Measurements from ENCODE around the gene IFT172. TPM values are rescaled to one million over a fixed set of nuclear protein-coding genes. Genes with fewer than 3 reads are reported as not detected.
"Not testable (repeated sequence)": the region's sequence is repeated elsewhere in the genome, so short reads cannot be mapped to it uniquely, and the experiment has no call there.

Gene IFT172, protein sequence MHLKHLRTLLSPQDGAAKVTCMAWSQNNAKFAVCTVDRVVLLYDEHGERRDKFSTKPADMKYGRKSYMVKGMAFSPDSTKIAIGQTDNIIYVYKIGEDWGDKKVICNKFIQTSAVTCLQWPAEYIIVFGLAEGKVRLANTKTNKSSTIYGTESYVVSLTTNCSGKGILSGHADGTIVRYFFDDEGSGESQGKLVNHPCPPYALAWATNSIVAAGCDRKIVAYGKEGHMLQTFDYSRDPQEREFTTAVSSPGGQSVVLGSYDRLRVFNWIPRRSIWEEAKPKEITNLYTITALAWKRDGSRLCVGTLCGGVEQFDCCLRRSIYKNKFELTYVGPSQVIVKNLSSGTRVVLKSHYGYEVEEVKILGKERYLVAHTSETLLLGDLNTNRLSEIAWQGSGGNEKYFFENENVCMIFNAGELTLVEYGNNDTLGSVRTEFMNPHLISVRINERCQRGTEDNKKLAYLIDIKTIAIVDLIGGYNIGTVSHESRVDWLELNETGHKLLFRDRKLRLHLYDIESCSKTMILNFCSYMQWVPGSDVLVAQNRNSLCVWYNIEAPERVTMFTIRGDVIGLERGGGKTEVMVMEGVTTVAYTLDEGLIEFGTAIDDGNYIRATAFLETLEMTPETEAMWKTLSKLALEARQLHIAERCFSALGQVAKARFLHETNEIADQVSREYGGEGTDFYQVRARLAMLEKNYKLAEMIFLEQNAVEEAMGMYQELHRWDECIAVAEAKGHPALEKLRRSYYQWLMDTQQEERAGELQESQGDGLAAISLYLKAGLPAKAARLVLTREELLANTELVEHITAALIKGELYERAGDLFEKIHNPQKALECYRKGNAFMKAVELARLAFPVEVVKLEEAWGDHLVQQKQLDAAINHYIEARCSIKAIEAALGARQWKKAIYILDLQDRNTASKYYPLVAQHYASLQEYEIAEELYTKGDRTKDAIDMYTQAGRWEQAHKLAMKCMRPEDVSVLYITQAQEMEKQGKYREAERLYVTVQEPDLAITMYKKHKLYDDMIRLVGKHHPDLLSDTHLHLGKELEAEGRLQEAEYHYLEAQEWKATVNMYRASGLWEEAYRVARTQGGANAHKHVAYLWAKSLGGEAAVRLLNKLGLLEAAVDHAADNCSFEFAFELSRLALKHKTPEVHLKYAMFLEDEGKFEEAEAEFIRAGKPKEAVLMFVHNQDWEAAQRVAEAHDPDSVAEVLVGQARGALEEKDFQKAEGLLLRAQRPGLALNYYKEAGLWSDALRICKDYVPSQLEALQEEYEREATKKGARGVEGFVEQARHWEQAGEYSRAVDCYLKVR (N-terminal part only)
- total RNA-seq (10 to 100 TPM; 35.0 to 48.4 TPM), polyA plus RNA-seq (ENCODE audit: insufficient read length in 2 of 2) (10 to 100 TPM; 40.1 to 68.0 TPM)
- long read RNA-seq, donor 1, partial matches to known transcripts: 9 of 9 reads
- long read RNA-seq, donor 1, other reads (novel, unspliced or antisense): 0 of 9 reads
- long read RNA-seq, donor 2: 0 reads
- long read RNA-seq, donor 3, full-length matches to known transcripts: 1 of 1 reads
- long read RNA-seq, donor 3, partial matches to known transcripts: 0 of 1 reads
- long read RNA-seq, donor 3, other reads (novel, unspliced or antisense): 0 of 1 reads
- long read RNA-seq, donor 4: 0 reads

DNA sequence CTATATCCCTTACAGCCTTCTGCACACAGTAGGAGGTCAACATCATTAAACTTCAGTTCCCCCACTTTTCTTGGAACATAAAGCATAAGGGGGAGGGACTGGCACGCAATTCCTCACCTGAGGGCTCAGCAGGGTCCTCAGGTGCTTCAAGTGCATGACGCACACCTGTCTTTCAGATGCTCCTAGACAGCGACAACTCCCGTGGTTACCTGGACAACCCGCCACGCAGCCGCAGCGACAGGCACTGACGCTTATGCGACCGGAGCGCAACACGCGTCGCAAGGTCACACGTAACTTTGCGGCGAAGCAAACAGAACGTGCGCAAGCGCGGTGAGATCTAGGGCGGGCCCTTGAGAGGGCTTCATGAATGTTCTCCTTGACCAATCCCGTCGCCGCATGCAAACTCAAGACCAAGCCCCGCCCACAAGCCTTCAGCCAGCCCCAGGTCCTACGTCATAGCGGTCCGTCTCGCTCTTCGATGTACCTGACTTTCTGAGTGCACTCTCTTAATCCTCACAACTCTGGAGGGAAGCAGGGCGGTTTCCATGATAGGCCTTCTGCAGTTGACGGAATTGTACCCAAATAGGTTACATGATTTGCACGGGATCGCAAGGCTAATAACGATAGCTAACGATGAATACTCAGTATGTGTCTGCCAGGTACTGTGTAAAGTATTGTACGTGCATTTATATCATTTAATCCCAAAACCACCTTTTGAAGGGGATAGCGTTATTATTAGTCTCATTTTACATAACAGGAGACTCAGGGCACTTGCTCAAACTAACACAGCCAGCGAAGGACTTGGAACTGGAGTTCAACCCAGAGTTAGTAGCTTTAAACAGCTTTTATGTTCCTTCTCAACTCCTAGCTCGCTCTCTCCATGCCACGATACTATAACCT is at the start of gene IFT172:
Gene IFT172, minus strand, starts transcription at position 246 of the 900 bp plus-strand sequence. Its CDS starts 90 bp downstream, at position 156.
- peak within 1 kb of the TSS; percentile 54 for H3K27ac ChIP-seq (ENCODE audit: low read depth, low read length)
- no peaks in the 10 kb centered on the region for H3K9me3 ChIP-seq (ENCODE audit: control insufficient read depth, insufficient read depth, low read length)
- WGBS (ENCODE audit: insufficient coverage): 3% methylated on average over 34 of the region's 43 CpGs
- peaks cover 22% of the 10 kb centered on the region for H3K36me3 ChIP-seq (ENCODE audit: control insufficient read depth, insufficient read depth, low read length)
- peak within 1 kb of the TSS; percentile 87 for H3K4me3 ChIP-seq (ENCODE audit: low read depth, low read length)
- peaks cover 16% of the 10 kb centered on the region for H3K4me1 ChIP-seq (ENCODE audit: control insufficient read depth, insufficient read depth, low read length)
- H3K27me3 ChIP-seq (ENCODE audit: control insufficient read depth, insufficient read depth, low read length): no peaks in the 10 kb centered on the region
- peak; percentile 92 to 100 (median 97) for DNase-seq (ENCODE audit: low read depth in 4 of 6, low spot score in 6 of 6)

GRCh38 chr2:27538839-27539450 is 49.4 kb upstream of the IFT172 start:
- H3K4me3 ChIP-seq (ENCODE audit: low read depth, low read length); H3K9me3 ChIP-seq (ENCODE audit: control insufficient read depth, insufficient read depth, low read length); H3K36me3 ChIP-seq (ENCODE audit: control insufficient read depth, insufficient read depth, low read length); H3K27me3 ChIP-seq (ENCODE audit: control insufficient read depth, insufficient read depth, low read length); H3K4me1 ChIP-seq (ENCODE audit: control insufficient read depth, insufficient read depth, low read length); H3K27ac ChIP-seq (ENCODE audit: low read depth, low read length); DNase-seq (ENCODE audit: low read depth in 4 of 6, low spot score in 6 of 6): not testable (repeated sequence)
- no CpG with 5 or more reads among the region's 6 CpGs for WGBS (ENCODE audit: insufficient coverage)

DNA sequence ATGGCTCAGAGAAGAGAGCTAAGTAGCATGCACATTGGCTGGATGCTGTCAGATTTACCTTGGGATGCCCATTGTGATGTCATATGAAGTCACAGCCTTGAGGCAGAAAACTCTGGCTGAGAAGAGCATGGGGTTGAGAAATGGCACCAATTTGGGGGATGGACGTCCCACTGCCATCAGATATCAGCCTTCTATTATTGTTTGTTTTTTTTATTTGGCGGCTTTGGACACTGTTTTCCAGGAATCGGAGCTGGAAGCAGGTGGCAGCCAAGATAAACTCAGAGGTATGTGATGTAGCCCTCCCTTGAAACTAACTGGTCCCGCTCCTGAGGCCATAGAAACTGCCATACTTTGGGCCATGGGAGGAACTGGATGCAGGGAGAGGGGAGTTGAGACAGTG is 47.7 kb upstream of the IFT172 start:
- H3K4me1 ChIP-seq (ENCODE audit: control insufficient read depth, insufficient read depth, low read length): no peaks in the 10 kb centered on the region
- H3K27ac ChIP-seq (ENCODE audit: low read depth, low read length): no peak overlapping the region
- H3K4me3 ChIP-seq (ENCODE audit: low read depth, low read length): no peak overlapping the region
- H3K36me3 ChIP-seq (ENCODE audit: control insufficient read depth, insufficient read depth, low read length): no peaks in the 10 kb centered on the region
- DNase-seq (ENCODE audit: low read depth in 4 of 6, low spot score in 6 of 6): no peak
- peaks cover 2% of the 10 kb centered on the region for H3K27me3 ChIP-seq (ENCODE audit: control insufficient read depth, insufficient read depth, low read length)
- 94% methylated on average over 2 of the region's 4 CpGs for WGBS (ENCODE audit: insufficient coverage)
- H3K9me3 ChIP-seq (ENCODE audit: control insufficient read depth, insufficient read depth, low read length): no peaks in the 10 kb centered on the region

DNA sequence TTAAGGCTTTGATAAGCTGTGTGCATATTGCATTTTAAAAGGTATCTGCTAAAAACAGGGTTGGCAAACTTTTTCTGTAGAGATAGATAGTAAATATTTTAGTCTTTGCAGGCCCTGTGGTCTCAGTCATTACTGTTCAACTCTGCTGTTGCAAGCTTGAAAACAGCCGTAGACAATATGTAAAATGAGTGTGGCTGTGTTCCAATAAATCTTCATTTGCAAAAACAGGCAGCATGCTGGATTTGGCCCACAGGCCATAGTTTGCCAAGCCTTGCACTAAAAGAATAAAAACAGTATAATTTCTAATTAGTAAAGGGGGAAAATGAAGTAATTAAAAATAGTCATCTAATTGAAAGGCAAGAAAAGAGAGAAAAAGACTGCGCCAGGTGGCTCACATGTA is 42.4 kb upstream of the IFT172 start:
- DNase-seq (ENCODE audit: low read depth in 4 of 6, low spot score in 6 of 6): peak in 2 of 6 donors; percentile 9 to 62
- no peaks in the 10 kb centered on the region for H3K36me3 ChIP-seq (ENCODE audit: control insufficient read depth, insufficient read depth, low read length)
- no peak overlapping the region for H3K27ac ChIP-seq (ENCODE audit: low read depth, low read length)
- H3K9me3 ChIP-seq (ENCODE audit: control insufficient read depth, insufficient read depth, low read length): no peaks in the 10 kb centered on the region
- H3K4me1 ChIP-seq (ENCODE audit: control insufficient read depth, insufficient read depth, low read length): no peaks in the 10 kb centered on the region
- H3K27me3 ChIP-seq (ENCODE audit: control insufficient read depth, insufficient read depth, low read length): peaks cover 2% of the 10 kb centered on the region
- no peak overlapping the region for H3K4me3 ChIP-seq (ENCODE audit: low read depth, low read length)
- WGBS (ENCODE audit: insufficient coverage): 83% methylated on average over 2 of the region's 2 CpGs

GRCh38 chr2:27527182-27527581 is 37.6 kb upstream of the IFT172 start:
- no peak overlapping the region for H3K4me3 ChIP-seq (ENCODE audit: low read depth, low read length)
- no peaks in the 10 kb centered on the region for H3K9me3 ChIP-seq (ENCODE audit: control insufficient read depth, insufficient read depth, low read length)
- H3K36me3 ChIP-seq (ENCODE audit: control insufficient read depth, insufficient read depth, low read length): no peaks in the 10 kb centered on the region
- 70% methylated on average over 2 of the region's 3 CpGs for WGBS (ENCODE audit: insufficient coverage)
- H3K27ac ChIP-seq (ENCODE audit: low read depth, low read length): no peak overlapping the region
- DNase-seq (ENCODE audit: low read depth in 4 of 6, low spot score in 6 of 6): no peak
- H3K4me1 ChIP-seq (ENCODE audit: control insufficient read depth, insufficient read depth, low read length): no peaks in the 10 kb centered on the region
- no peaks in the 10 kb centered on the region for H3K27me3 ChIP-seq (ENCODE audit: control insufficient read depth, insufficient read depth, low read length)

GRCh38 chr2:27522400-27522945 is 32.9 kb upstream of the IFT172 start:
- no peak for DNase-seq (ENCODE audit: low read depth in 4 of 6, low spot score in 6 of 6)
- no peak overlapping the region for H3K27ac ChIP-seq (ENCODE audit: low read depth, low read length)
- no peaks in the 10 kb centered on the region for H3K9me3 ChIP-seq (ENCODE audit: control insufficient read depth, insufficient read depth, low read length)
- no peak overlapping the region for H3K4me3 ChIP-seq (ENCODE audit: low read depth, low read length)
- 94% methylated on average over 6 of the region's 7 CpGs for WGBS (ENCODE audit: insufficient coverage)
- no peaks in the 10 kb centered on the region for H3K4me1 ChIP-seq (ENCODE audit: control insufficient read depth, insufficient read depth, low read length)
- no peaks in the 10 kb centered on the region for H3K27me3 ChIP-seq (ENCODE audit: control insufficient read depth, insufficient read depth, low read length)
- H3K36me3 ChIP-seq (ENCODE audit: control insufficient read depth, insufficient read depth, low read length): no peaks in the 10 kb centered on the region

GRCh38 chr2:27520316-27520715 is 30.8 kb upstream of the IFT172 start:
- Histone ChIP-seq H3K9me3 (ENCODE audit: control insufficient read depth, insufficient read depth, low read length) (no peaks in the 10 kb centered on the region), H3K27ac (ENCODE audit: low read depth, low read length) (no peak overlapping the region), H3K4me1 (ENCODE audit: control insufficient read depth, insufficient read depth, low read length) (no peaks in the 10 kb centered on the region), H3K36me3 (ENCODE audit: control insufficient read depth, insufficient read depth, low read length) (no peaks in the 10 kb centered on the region), H3K4me3 (ENCODE audit: low read depth, low read length) (no peak overlapping the region), H3K27me3 (ENCODE audit: control insufficient read depth, insufficient read depth, low read length) (no peaks in the 10 kb centered on the region)
- 100% methylated on average over 2 of the region's 2 CpGs for WGBS (ENCODE audit: insufficient coverage)
- no peak for DNase-seq (ENCODE audit: low read depth in 4 of 6, low spot score in 6 of 6)

DNA sequence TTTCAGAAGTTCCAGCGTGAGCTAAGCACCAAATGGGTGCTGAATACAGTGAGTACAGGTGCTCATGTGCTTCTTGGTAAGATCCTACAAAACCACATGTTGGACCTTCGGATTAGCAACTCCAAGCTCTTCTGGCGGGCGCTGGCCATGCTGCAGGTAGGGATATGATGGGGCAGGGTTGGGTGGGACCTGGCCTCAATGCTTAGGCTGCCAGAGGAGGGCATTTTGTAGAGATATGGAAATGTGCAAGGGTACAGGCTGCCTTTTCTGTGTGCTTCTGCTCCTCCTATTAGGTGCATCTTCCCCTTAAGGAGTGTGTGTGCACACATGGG is 29.2 kb upstream of the IFT172 start:
- WGBS (ENCODE audit: insufficient coverage): 79% methylated on average over 3 of the region's 4 CpGs

More for the DNA sequence above, 29.2 kb upstream of the IFT172 start:
- H3K4me1 ChIP-seq (ENCODE audit: control insufficient read depth, insufficient read depth, low read length): no peaks in the 10 kb centered on the region
- no peak overlapping the region for H3K27ac ChIP-seq (ENCODE audit: low read depth, low read length)
- no peaks in the 10 kb centered on the region for H3K9me3 ChIP-seq (ENCODE audit: control insufficient read depth, insufficient read depth, low read length)
- DNase-seq (ENCODE audit: low read depth in 4 of 6, low spot score in 6 of 6): no peak
- no peak overlapping the region for H3K4me3 ChIP-seq (ENCODE audit: low read depth, low read length)
- no peaks in the 10 kb centered on the region for H3K36me3 ChIP-seq (ENCODE audit: control insufficient read depth, insufficient read depth, low read length)
- H3K27me3 ChIP-seq (ENCODE audit: control insufficient read depth, insufficient read depth, low read length): no peaks in the 10 kb centered on the region
